A673 (cell line): Measurements from ENCODE around the gene ENTPD2. TPM values are rescaled to one million over a fixed set of nuclear protein-coding genes. Genes with fewer than 3 reads are reported as not detected.

Source experiments
- BruUV-seq: library from RNA; stranded (reverse); fragments of 400-500 nt; replicated peaks from 2 replicates; lab custom pipeline; 2021; lab: Mats Ljungman, UMichigan
- CTCF ChIA-PET: fragments of 300-600 bp; sonication (Branson Sonifier 250); formaldehyde crosslinking; loops from one replicate; lab custom pipeline; 2022; ENCODE audit warnings: antibody characterized with exemption; lab: Charles Lee
- POLR2A ChIA-PET: fragments of 300-600 bp; sonication (Branson Sonifier 250); formaldehyde crosslinking; loops from one replicate; lab custom pipeline; 2022; ENCODE audit warnings: antibody characterized with exemption; ENCODE audit not compliant: low non-redundant PET; lab: Charles Lee
- DNase-seq: peaks from one replicate; pipeline ENCODE4 v3.0.0-alpha.2; 2015; ENCODE audit warnings: low spot score
- H3K27ac ChIP-seq: fragments of 200-600 bp; sonication (generic); 2 replicates; pipeline ENCODE4 v1.5.1; 2016; ENCODE audit warnings: mixed run types, low read depth, mild to moderate bottlenecking, mixed read lengths, antibody characterized with exemption, low read length; ENCODE audit not compliant: poor library complexity, severe bottlenecking
- H3K27me3 ChIP-seq: fragments of 200-600 bp; sonication (generic); replicated peaks from 2 replicates; pipeline ENCODE4 v1.6.1; 2017; ENCODE audit warnings: mixed run types, low read depth, mild to moderate bottlenecking, mixed read lengths, antibody characterized with exemption, low read length; ENCODE audit not compliant: insufficient read depth, poor library complexity
- H3K36me3 ChIP-seq: fragments of 200-600 bp; sonication (generic); 2 replicates; pipeline ENCODE4 v1.6.1; 2016; ENCODE audit warnings: mixed run types, mild to moderate bottlenecking, mixed read lengths, antibody characterized with exemption, low read length; ENCODE audit not compliant: insufficient read depth, poor library complexity, severe bottlenecking
- H3K4me1 ChIP-seq: fragments of 200-600 bp; sonication (generic); 2 replicates; pipeline ENCODE4 v1.6.1; 2017; ENCODE audit warnings: mixed run types, mild to moderate bottlenecking, mixed read lengths, antibody characterized with exemption, low read length; ENCODE audit not compliant: insufficient read depth, poor library complexity, severe bottlenecking
- H3K4me3 ChIP-seq: fragments of 200-600 bp; sonication (generic); 2 replicates; pipeline ENCODE4 v1.5.1; 2016; ENCODE audit warnings: low read depth, mixed run types, mild to moderate bottlenecking, mixed read lengths, low read length; ENCODE audit not compliant: poor library complexity, severe bottlenecking
- H3K9me3 ChIP-seq: fragments of 200-600 bp; sonication (generic); 2 replicates; pipeline ENCODE4 v1.6.1; 2016; ENCODE audit warnings: mixed run types, low read depth, mild to moderate bottlenecking, mixed read lengths, antibody characterized with exemption, low read length; ENCODE audit not compliant: poor library complexity, severe bottlenecking
- EZH2 ChIP-seq: fragments of 200-600 bp; sonication (generic); IDR thresholded peaks from 2 replicates; pipeline ENCODE4 v1.6.1; 2017; ENCODE audit warnings: borderline replicate concordance, low read depth, mild to moderate bottlenecking, mixed read lengths, antibody characterized with exemption, low read length; ENCODE audit not compliant: poor library complexity, severe bottlenecking
- intact Hi-C: fragments of 100-400 bp; cut with micrococcal nuclease; formaldehyde crosslinking; loops from one replicate; pipeline ENCODE4 v1.10.0; 2022; ENCODE audit not compliant: unreplicated experiment
- total RNA-seq: library from RNA; stranded (reverse); gene quantifications from 2 replicates; pipeline ENCODE4 v1.2.3, GENCODE V29; 2021
- TF ChIP-seq, protein P1 (sequence below): fragments of 300-800, 200-600 bp; sonication (generic); conservative IDR thresholded peaks from 2 replicates; pipeline ENCODE4 v1.5.1; 2017; ENCODE audit warnings: low read depth, mild to moderate bottlenecking, antibody characterized with exemption, low read length, moderate library complexity, mixed read lengths

The ENTPD2 gene
- total RNA-seq, 1 experiment from 2014 or later, result not detected

DNA sequence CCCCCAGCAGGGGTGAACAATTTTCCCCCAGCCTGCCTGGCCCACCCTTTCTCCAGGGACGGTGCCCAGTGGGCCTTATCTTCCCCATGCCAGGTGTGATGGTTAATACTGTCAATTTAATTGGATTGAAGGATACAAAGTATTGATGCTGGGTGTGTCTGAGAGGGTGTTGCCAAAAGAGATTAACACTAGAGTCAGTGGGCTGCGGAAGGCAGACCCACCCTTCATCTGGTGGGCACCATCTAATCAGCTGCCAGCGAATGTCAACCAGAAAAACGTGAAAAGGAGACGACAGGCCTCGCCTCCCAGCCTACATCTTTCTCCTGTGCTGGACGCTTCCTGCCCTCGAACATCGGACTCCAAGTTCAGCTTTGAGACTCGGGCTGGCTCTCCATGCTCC lies 16.4 kb downstream of the ENTPD2 start:
- CTCF ChIA-PET, result interaction anchor here (0.6 kb wide), 1 partner anchor 188 kb away, joined by 4 read pairs; no protein-coding TSS in a partner anchor
- DNase-seq, result no peak
- POLR2A ChIA-PET, result no interaction called here
- Histone ChIP-seq H3K9me3 (no peaks in the 10 kb centered on the region), H3K27ac (no peak overlapping the region), H3K4me1 (peaks cover 22% of the 10 kb centered on the region), H3K36me3 (peaks cover 19% of the 10 kb centered on the region), H3K4me3 (no peak overlapping the region), H3K27me3 (no peaks in the 10 kb centered on the region)
- TF ChIP-seq, protein P1, sequence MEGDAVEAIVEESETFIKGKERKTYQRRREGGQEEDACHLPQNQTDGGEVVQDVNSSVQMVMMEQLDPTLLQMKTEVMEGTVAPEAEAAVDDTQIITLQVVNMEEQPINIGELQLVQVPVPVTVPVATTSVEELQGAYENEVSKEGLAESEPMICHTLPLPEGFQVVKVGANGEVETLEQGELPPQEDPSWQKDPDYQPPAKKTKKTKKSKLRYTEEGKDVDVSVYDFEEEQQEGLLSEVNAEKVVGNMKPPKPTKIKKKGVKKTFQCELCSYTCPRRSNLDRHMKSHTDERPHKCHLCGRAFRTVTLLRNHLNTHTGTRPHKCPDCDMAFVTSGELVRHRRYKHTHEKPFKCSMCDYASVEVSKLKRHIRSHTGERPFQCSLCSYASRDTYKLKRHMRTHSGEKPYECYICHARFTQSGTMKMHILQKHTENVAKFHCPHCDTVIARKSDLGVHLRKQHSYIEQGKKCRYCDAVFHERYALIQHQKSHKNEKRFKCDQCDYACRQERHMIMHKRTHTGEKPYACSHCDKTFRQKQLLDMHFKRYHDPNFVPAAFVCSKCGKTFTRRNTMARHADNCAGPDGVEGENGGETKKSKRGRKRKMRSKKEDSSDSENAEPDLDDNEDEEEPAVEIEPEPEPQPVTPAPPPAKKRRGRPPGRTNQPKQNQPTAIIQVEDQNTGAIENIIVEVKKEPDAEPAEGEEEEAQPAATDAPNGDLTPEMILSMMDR, result no peak
- TF ChIP-seq EZH2, result no peak
- intact Hi-C loops, result no loop called here
- BruUV-seq, result no TSS peak

DNA sequence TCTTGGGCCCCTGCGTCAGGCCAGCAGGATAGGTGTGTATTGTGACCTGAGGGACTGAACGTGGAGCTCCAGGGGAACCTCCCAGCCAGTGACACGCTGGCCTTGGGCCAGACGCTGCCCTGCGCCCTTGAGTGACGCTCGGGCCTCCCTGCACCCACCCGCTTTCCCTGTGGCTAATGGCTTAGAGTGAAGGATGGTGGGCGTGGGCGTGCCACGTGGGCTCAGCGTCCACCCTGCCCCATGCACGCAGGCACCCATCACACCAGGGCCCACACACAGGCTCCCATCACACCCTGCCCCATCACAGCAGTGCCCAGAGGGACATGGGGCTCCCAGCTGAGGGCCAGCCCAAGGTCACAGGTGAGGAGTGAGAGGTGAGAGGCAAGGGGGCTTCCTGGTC lies 16.8 kb downstream of the ENTPD2 start:
- DNase-seq, result no peak
- no peaks in the 10 kb centered on the region for H3K27me3 ChIP-seq
- TF ChIP-seq, protein P1, result no peak
- no peak for TF ChIP-seq EZH2
- no peak overlapping the region for H3K4me3 ChIP-seq
- BruUV-seq, result no TSS peak
- H3K4me1 ChIP-seq, result peaks cover 22% of the 10 kb centered on the region
- no peak overlapping the region for H3K27ac ChIP-seq
- CTCF ChIA-PET, result interaction anchor here (0.6 kb wide), 1 partner anchor 188 kb away, joined by 4 read pairs; no protein-coding TSS in a partner anchor
- H3K36me3 ChIP-seq, result peaks cover 19% of the 10 kb centered on the region
- POLR2A ChIA-PET, result no interaction called here
- no peaks in the 10 kb centered on the region for H3K9me3 ChIP-seq
- intact Hi-C loops, result no loop called here

DNA sequence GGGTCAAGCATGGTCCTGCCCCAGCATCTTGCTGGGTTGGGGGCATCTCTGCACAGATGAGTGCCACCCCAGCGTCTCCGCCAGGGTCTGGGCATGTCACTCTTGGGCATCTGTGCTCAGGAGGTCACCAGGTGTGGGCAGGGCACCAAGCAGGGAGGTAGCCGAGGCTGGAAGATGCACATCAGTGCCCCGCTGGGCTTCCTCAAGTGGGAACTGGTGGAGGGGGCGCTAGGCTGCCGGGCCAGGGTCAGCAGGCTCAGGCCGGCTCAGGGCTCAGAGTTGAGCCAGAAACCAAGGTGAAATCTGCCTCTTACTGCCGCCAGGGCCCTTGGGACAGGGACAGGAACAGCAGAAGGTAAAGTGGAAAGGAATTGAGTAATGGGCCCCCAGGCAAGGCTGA lies 17.9 kb downstream of the ENTPD2 start:
- no peak overlapping the region for H3K4me3 ChIP-seq
- no TSS peak for BruUV-seq
- TF ChIP-seq EZH2, result no peak
- TF ChIP-seq, protein P1, result no peak
- H3K4me1 ChIP-seq, result peaks cover 13% of the 10 kb centered on the region
- H3K27ac ChIP-seq, result no peak overlapping the region
- H3K36me3 ChIP-seq, result peaks cover 16% of the 10 kb centered on the region
- intact Hi-C loops, result loop anchor here (1.0 kb wide), 1 partner anchor 249 kb away; no protein-coding TSS in a partner anchor
- ChIA-PET CTCF (interaction anchor here (0.6 to 1.9 kb wide), 10 partner anchors 9 to 249 kb away, joined by 3 to 17 read pairs (median 3); partner anchors contain the start of genes NPDC1 and TMEM141), POLR2A (no interaction called here)
- H3K27me3 ChIP-seq, result no peaks in the 10 kb centered on the region
- DNase-seq, result no peak
- no peaks in the 10 kb centered on the region for H3K9me3 ChIP-seq
